Measurements from ENCODE around the gene C10orf95.

Gene C10orf95

GRCh38 chr10:102400076-102400475 lies 51.3 kb downstream of the C10orf95 start:
- no peak for DNase-seq

Data from CD4-positive, alpha-beta T cell treated with Interleukin-21 for 1 hour (primary cell).